Liver (tissue), 9 donors: ENCODE data around the gene CCDC200. TPM values are rescaled to one million over a fixed set of nuclear protein-coding genes. Genes with fewer than 3 reads are reported as not detected.

Experiments used
- DNase-seq: peaks from one replicate; pipeline ENCODE4 v3.0.0-alpha.2; 2017; ENCODE audit warnings: low spot score
- H3K27ac ChIP-seq, 2 donors: one replicate each; pipeline ENCODE4 v1.7.0; 2013; ENCODE audit warnings: inconsistent platforms in 2 of 2, low read length in 2 of 2, control low read depth in 1 of 2, low read depth in 1 of 2, mild to moderate bottlenecking in 1 of 2
- H3K27me3 ChIP-seq, 4 donors: one replicate each; pipeline versions ENCODE4 v1.6.1 to v1.7.0; 2013; ENCODE audit warnings: low read length in 3 of 4, inconsistent platforms in 1 of 4, mild to moderate bottlenecking in 1 of 4, moderate library complexity in 1 of 4; ENCODE audit not compliant: control insufficient read depth in 4 of 4, insufficient read depth in 4 of 4
- H3K36me3 ChIP-seq, 4 donors: one replicate each; pipeline versions ENCODE4 v1.6.1 to v1.7.0; 2013; ENCODE audit warnings: low read length in 3 of 4, mild to moderate bottlenecking in 3 of 4, low read depth in 1 of 4, moderate library complexity in 1 of 4; ENCODE audit not compliant: control insufficient read depth in 4 of 4, insufficient read depth in 3 of 4
- H3K4me1 ChIP-seq, 4 donors: one replicate each; pipeline versions ENCODE4 v1.6.1 to v1.7.0; 2013; ENCODE audit warnings: low read length in 3 of 4, mild to moderate bottlenecking in 3 of 4, moderate library complexity in 1 of 4; ENCODE audit not compliant: control insufficient read depth in 4 of 4, insufficient read depth in 4 of 4
- H3K4me3 ChIP-seq, 3 donors: one replicate each; pipeline versions ENCODE4 v1.6.1 to v1.7.0; 2013; ENCODE audit warnings: low read length in 3 of 3, control low read depth in 1 of 3, low read depth in 1 of 3, mild to moderate bottlenecking in 1 of 3
- H3K9ac ChIP-seq, 2 donors: one replicate each; pipeline ENCODE4 v1.7.0; 2013; ENCODE audit warnings: low read length in 2 of 2, mild to moderate bottlenecking in 2 of 2, moderate library complexity in 2 of 2, control low read depth in 1 of 2, low read depth in 1 of 2
- H3K9me3 ChIP-seq, 4 donors: one replicate each; pipeline versions ENCODE4 v1.6.1 to v1.7.0; 2013; ENCODE audit warnings: low read length in 3 of 4; ENCODE audit not compliant: control insufficient read depth in 4 of 4
- EGR1 ChIP-seq, 2 donors: IDR thresholded peaks; 2 replicates each; pipeline ENCODE4 v1.6.1; 2016 to 2018; ENCODE audit warnings: antibody characterized with exemption in 2 of 2, low read depth in 2 of 2
- FOXA1 ChIP-seq: IDR thresholded peaks from 2 replicates; pipeline ENCODE4 v1.6.1; 2016; ENCODE audit warnings: antibody characterized with exemption
- FOXA2 ChIP-seq: IDR thresholded peaks from 2 replicates; pipeline ENCODE4 v1.6.1; 2016; ENCODE audit warnings: antibody characterized with exemption
- GABPA ChIP-seq, 2 donors: IDR thresholded peaks in 1 of 2; conservative IDR thresholded peaks in 1 of 2; 2 replicates each; pipeline ENCODE4 v1.6.1; 2016; ENCODE audit warnings: antibody characterized with exemption in 2 of 2, mild to moderate bottlenecking in 1 of 2, moderate library complexity in 1 of 2
- HNF4G ChIP-seq: IDR thresholded peaks from 2 replicates; pipeline ENCODE4 v1.6.1; 2016; ENCODE audit warnings: antibody characterized with exemption
- JUND ChIP-seq, 2 donors: IDR thresholded peaks; 2 replicates each; pipeline ENCODE4 v1.6.1; 2016; ENCODE audit warnings: antibody characterized with exemption in 2 of 2
- RAD21 ChIP-seq, 2 donors: IDR thresholded peaks; 2 replicates each; pipeline ENCODE4 v1.6.1; 2016; ENCODE audit warnings: antibody characterized with exemption in 2 of 2, mild to moderate bottlenecking in 2 of 2
- RXRA ChIP-seq, 2 donors: IDR thresholded peaks; 2 replicates each; pipeline ENCODE4 v1.6.1; 2017 to 2018; ENCODE audit warnings: antibody characterized with exemption in 2 of 2, mild to moderate bottlenecking in 1 of 2
- SP1 ChIP-seq: IDR thresholded peaks from 2 replicates; pipeline ENCODE4 v1.6.1; 2018; ENCODE audit warnings: antibody characterized with exemption, mild to moderate bottlenecking
- YY1 ChIP-seq: IDR thresholded peaks from 2 replicates; pipeline ENCODE4 v1.6.1; 2016; ENCODE audit warnings: antibody characterized with exemption, mild to moderate bottlenecking
- WGBS: extraction: QIAGEN DNeasy Blood & Tissue Kit; methylation state at CpG from one replicate; pipeline ENCODE4 v1.1.7; 2013; 5-methylcytosine and 5-hydroxymethylcytosine counted together
- polyA plus RNA-seq, 2 donors: library from polyadenylated mRNA; stranded (reverse) in 1 of 2; unstranded in 1 of 2; fragments of 200-250 nt in 1 of 2; fragments of >200 nt in 1 of 2; fragmentation: Nextera tagmentation in 1 of 2; extraction: Ambion mirVana in 1 of 2; gene quantifications; one replicate each; pipeline versions ENCODE4 v1.2.1 to v1.2.3, GENCODE V29; 2013 to 2015
- total RNA-seq, 2 donors: library from RNA; depleted of rRNA; stranded (reverse); fragments of >200 nt; gene quantifications; one replicate each; pipeline ENCODE4 v1.2.3, GENCODE V29; 2014
- TF ChIP-seq, protein P1 (sequence below): fragments of 150-350 bp; IDR thresholded peaks from 2 replicates; pipeline ENCODE4 v1.5.1; 2017; ENCODE audit warnings: improper control_type of control experiment, low read depth, low read length; ENCODE audit not compliant: missing input control
- TF ChIP-seq, protein P2 (sequence below): IDR thresholded peaks from 2 replicates; pipeline ENCODE4 v1.6.1; 2016; ENCODE audit warnings: antibody characterized with exemption
- TF ChIP-seq, protein P3 (sequence below): IDR thresholded peaks from 2 replicates; pipeline ENCODE4 v1.6.1; 2016; ENCODE audit warnings: antibody characterized with exemption, mild to moderate bottlenecking
- donor health status: healthy.
- donor health status: healthy.
- donor health status: healthy.
- donor health status: healthy.
- donor health status: healthy.

CCDC200 gene
- total and polyA plus RNA-seq, 4 donors = 1.3 TPM; not detected in 3

DNA sequence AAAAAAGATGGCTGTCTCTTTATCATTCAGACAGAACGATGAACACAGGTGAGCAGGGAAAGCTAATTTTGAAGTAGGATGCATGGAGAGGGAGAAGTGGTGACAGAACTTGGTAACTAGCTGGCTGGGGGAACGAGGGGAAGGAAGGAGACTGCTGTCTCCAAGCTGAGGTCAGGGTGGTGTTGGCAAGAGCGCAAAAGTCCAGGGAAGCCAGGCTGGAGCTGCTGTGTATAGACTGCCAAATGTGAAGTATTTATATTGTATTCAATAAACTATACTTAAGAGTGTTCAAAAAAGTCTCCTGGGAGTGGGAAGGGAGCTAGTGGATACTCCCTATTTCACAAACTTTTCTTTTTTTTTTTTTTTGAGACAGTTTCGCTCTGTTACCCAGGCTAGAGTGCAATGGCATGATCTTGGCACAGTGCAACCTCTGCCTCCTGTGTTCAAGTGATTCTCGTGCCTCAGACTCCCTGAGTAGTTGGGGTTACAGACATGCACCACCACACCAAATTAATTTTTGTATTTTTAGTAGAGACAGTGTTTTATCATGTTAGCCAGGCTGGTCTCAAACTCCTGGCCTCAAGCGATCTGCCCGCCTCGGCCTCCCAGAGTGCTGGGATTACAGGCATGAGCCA lies 8.6 kb downstream of the CCDC200 start:
- Histone ChIP-seq H3K27me3 (no peaks in the 10 kb centered on the region), H3K27ac (no peak overlapping the region), H3K9me3 (no peaks in the 10 kb centered on the region), H3K9ac (no peak overlapping the region), H3K4me1 (peaks cover 9 to 22% (median 17%) of the 10 kb centered on the region in 4 donors), H3K4me3 (no peak overlapping the region), H3K36me3 (peaks cover 0 to 14% (median 3%) of the 10 kb centered on the region in 4 donors)
- 84% methylated on average over 8 of the region's 8 CpGs for WGBS
- no peak for TF ChIP-seq RAD21 (IDR thresholded peaks at IDR 0.05)
- TF ChIP-seq SP1 = no peak
- TF ChIP-seq YY1 = no peak
- TF ChIP-seq EGR1 (IDR thresholded peaks at IDR 0.05; ENCODE audit: low read depth in 2 of 2) = no peak
- no peak for TF ChIP-seq FOXA1
- no peak for TF ChIP-seq RXRA (IDR thresholded peaks at IDR 0.05)
- no peak for TF ChIP-seq FOXA2
- TF ChIP-seq HNF4G = no peak
- TF ChIP-seq GABPA (IDR thresholded peaks at IDR 0.05 in 1 of 2, conservative IDR thresholded peaks at IDR 0.05 in 1 of 2) = no peak
- DNase-seq = no peak

DNA sequence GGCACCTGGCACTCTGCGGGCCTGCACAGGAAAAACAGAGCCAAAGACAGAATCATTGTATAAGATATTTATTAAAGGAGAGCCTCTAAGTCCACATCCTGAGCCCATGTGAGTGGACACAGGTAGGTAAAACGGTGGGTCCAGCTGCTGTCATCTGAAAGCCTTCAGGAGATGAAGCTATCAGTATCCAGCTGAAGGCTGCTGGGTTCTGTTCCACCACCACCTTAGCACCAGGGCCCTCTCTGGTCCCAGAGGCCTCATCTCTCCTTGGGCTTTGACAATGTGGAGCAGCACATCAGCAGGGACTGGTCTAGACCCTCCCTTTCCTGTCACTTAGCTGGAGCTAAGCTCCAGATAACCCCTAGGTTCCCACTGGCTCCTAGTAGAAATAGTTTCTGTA lies 9.4 kb downstream of the CCDC200 start:
- Histone ChIP-seq H3K4me3 (no peak overlapping the region), H3K4me1 (peaks cover 9 to 22% (median 17%) of the 10 kb centered on the region in 4 donors), H3K36me3 (peaks cover 0 to 14% (median 3%) of the 10 kb centered on the region in 4 donors), H3K9ac (no peak overlapping the region), H3K27me3 (no peaks in the 10 kb centered on the region), H3K27ac (no peak overlapping the region), H3K9me3 (no peaks in the 10 kb centered on the region)
- TF ChIP-seq JUND (IDR thresholded peaks at IDR 0.05) = no peak
- no peak for TF ChIP-seq HNF4G
- TF ChIP-seq, protein P1, sequence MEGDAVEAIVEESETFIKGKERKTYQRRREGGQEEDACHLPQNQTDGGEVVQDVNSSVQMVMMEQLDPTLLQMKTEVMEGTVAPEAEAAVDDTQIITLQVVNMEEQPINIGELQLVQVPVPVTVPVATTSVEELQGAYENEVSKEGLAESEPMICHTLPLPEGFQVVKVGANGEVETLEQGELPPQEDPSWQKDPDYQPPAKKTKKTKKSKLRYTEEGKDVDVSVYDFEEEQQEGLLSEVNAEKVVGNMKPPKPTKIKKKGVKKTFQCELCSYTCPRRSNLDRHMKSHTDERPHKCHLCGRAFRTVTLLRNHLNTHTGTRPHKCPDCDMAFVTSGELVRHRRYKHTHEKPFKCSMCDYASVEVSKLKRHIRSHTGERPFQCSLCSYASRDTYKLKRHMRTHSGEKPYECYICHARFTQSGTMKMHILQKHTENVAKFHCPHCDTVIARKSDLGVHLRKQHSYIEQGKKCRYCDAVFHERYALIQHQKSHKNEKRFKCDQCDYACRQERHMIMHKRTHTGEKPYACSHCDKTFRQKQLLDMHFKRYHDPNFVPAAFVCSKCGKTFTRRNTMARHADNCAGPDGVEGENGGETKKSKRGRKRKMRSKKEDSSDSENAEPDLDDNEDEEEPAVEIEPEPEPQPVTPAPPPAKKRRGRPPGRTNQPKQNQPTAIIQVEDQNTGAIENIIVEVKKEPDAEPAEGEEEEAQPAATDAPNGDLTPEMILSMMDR = no peak
- TF ChIP-seq, protein P2, sequence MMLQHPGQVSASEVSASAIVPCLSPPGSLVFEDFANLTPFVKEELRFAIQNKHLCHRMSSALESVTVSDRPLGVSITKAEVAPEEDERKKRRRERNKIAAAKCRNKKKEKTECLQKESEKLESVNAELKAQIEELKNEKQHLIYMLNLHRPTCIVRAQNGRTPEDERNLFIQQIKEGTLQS = no peak
- no peak for TF ChIP-seq EGR1 (IDR thresholded peaks at IDR 0.05; ENCODE audit: low read depth in 2 of 2)
- TF ChIP-seq, protein P3, sequence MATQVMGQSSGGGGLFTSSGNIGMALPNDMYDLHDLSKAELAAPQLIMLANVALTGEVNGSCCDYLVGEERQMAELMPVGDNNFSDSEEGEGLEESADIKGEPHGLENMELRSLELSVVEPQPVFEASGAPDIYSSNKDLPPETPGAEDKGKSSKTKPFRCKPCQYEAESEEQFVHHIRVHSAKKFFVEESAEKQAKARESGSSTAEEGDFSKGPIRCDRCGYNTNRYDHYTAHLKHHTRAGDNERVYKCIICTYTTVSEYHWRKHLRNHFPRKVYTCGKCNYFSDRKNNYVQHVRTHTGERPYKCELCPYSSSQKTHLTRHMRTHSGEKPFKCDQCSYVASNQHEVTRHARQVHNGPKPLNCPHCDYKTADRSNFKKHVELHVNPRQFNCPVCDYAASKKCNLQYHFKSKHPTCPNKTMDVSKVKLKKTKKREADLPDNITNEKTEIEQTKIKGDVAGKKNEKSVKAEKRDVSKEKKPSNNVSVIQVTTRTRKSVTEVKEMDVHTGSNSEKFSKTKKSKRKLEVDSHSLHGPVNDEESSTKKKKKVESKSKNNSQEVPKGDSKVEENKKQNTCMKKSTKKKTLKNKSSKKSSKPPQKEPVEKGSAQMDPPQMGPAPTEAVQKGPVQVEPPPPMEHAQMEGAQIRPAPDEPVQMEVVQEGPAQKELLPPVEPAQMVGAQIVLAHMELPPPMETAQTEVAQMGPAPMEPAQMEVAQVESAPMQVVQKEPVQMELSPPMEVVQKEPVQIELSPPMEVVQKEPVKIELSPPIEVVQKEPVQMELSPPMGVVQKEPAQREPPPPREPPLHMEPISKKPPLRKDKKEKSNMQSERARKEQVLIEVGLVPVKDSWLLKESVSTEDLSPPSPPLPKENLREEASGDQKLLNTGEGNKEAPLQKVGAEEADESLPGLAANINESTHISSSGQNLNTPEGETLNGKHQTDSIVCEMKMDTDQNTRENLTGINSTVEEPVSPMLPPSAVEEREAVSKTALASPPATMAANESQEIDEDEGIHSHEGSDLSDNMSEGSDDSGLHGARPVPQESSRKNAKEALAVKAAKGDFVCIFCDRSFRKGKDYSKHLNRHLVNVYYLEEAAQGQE = no peak
- no peak for DNase-seq
- WGBS = 94% methylated on average over 2 of the region's 2 CpGs
